GM19467 (cell line): ENCODE data around the gene MAEA.
"Not testable (repeated sequence)": the region's sequence is repeated elsewhere in the genome, so short reads cannot be mapped to it uniquely, and the experiment has no call there.

Experiments
- ATAC-seq: cut with Tn5 transposase; IDR thresholded peaks from one replicate; pipeline ENCODE4 v1.9.1; 2021; ENCODE audit warnings: mild to moderate bottlenecking, moderate library complexity; ENCODE audit not compliant: unreplicated experiment

MAEA gene

DNA sequence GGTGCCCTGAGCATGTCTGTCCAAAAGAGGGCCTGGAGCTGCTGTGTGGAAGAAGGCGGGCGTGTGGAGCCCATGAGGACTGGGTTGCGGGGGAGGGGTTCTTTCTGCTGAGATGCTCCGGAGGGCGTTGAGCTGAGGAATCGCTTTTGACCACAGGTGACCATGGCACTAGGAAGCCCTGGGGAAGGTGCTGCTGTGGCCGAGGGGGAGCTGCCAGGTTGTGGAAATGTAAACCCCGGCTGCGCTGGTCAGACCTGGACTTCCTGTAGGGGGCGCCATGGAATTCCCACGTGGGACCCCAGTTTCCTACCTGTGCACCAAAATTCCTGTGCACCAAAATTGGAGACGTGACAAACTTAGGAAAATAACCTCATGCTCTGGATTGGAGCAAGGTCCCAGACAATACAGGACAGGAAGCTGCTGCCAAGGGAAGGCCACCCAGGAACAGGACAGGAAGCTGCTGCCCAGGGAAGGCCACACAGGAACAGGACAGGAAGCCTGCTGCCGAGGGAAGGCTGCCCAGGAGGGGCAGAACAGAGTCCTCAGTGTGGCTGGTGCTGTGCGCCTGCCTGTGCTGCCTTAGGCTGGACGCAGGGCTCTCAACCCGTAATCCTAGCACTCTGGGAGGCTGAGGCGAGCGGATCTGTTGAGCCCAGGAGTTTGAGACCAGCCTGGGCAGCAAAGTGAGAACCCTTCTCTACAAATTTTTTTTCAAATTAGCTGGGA is 29.0 kb downstream of the MAEA start:
- ATAC-seq, result no peak

DNA sequence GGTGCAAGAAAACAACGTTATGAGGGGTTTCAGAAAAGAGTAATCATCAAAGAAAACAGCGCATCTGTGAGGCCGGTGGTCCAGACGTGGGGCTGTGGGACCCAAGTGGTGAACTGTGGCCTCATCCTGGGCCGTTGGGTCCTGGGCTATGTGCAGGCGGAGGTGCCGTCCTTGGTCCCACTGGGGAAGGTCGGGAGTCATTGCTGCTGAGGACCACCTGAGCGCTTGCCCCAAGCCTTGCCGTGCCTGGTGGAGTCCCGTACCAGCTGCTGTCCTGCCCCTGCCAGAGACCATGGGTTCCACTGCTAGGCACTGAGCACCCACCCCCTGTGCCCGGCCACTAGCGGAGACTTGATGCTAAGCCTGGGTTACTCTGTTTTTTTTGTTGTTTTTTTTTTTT is 31.8 kb downstream of the MAEA start:
- no peak for ATAC-seq

DNA sequence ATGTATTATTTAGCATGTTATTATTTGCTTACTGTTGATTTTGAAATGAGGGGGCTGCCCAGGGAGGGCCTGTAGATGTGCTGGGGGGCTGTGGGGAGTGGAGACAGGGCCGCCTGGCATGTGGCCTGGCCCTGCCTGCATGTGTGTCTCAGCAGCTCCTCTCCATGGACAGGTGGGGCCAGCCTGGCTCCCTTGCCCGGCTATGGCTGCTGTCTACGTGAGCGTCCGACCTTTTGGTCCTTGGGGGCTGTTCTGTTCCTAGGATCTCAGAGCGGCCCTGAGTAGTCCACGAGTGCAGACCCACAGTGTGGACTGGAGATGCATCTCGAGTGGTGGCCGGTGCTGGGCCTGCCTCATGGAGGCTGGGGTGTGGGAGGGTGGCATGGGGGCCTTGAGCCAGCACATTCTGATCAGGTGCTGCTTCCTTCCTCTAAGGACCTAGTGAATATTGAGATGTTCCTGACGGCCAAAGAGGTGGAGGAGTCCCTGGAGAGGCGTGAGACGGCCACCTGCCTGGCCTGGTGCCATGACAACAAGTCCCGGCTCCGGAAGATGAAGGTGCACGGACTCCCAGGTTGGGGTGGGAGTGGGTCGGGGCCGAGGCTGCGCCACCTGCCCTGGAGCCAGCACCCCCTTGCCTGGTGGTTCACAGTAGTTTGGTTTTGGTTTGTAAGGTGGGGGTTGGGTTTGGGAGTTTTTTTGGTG is 32.4 kb downstream of the MAEA start:
- ATAC-seq, result no peak

DNA sequence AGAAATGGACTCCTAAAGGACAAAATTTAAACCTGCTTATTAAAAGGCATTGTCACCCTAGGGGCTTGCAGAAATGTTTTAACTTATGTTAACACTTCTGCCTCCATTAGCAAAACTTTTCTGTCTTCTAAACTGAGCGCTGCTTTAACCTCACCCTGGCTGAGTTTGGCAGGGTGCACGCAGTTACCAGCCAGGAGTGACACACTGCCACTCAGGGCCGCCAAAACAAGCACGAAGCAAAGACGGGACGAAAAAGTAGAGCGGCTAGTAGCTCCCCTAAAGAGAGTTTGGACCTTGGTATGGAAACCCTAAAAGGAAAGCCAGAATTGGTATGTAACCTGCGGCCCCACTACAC is 33.6 kb downstream of the MAEA start:
- ATAC-seq, result no peak

GRCh38 chr4:1323635-1324442 is 34.1 kb downstream of the MAEA start:
- no peak for ATAC-seq

GRCh38 chr4:1324443-1325175 is 34.9 kb downstream of the MAEA start:
- ATAC-seq, result not testable (repeated sequence)

DNA sequence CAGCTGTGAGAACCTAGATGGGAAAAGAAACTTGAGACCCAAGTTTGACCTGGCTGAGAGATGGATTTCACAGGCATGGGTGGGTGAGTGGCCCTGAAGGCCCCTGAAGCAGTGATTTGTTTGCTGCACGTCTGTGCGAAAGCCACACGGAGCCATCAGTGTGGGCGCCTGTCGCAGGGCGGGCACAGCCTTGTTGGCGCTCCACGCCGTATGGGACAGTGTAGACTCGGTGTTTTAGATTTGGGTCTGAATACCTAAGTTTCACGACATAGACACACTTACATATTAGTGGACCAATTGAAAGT is 35.4 kb downstream of the MAEA start:
- ATAC-seq, result no peak

- no peak for ATAC-seq
Observed at GRCh38 chr4:1325681-1326635, 36.3 kb downstream of the MAEA start.

DNA sequence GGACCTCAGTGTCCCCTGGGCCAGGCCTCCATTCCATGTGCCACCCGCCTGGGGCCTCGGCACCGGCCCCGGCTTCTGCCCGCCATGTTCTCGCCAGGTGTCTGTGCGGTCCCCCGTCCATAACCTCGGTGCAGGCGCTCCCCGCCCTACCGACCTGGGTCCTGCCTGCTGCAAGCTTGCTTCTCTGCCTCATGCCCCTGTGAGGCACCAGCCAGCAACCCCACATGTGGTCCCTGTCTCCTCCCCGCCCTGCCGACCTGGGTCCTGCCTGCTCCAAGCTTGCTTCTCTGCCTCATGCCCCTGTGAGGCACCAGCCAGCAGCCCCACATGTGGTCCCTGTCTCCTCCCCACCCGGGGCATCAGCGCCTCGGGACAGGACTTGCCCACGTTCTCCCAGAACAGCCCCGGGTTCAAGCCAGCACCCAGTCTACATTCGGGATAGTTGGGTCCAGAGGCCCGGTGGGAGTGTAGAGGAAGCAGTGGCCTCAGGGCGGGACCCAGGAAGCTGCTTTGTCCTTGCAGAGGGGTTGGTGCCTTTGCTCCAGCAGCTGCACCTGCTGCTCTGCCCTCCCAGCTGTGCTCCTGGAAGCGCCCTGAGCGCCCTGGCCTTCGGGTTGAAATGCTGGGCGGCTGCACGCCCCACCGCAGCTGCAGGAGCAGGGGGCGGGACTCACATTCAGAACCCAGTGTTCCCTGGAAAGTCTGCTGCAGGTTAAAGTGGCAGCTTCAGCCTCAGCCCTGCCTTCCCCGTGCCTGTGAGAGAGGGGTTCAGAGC is 37.2 kb downstream of the MAEA start:
- ATAC-seq, result no peak

DNA sequence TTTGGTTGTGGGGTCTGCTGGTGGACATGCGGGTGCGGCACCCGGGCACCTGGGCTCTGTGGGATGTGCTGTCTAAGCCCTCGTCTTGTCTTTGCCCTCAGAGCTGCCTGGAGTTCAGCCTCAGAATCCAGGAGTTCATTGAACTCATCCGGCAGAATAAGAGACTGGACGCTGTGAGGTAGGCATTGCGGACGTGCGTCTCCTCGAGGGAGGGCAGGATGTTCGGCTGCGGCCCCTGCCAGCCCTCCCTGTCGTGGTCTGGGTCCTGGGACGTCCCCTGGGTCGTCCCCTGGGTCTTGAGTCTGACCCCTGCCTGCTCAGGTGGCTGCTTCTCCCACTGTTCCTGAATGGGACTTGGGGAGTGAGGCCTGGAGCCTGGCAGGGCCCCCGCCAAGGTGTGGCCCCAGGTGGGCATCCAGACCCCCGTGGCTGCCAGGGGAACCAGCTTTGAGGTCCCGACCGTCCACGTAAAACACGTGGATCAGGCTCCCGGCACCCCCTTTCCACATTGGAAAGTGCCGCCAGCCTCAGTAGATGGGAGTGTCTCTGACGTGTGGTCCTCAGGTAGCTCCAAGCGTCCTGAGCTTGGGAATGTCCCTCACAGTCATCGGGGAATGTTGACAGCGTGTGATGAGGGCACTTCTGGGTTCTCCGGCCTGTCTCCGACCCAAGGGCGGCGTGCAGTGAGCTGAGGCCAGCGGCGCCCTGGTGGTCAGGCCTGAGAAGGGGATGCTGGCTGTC is 38.0 kb downstream of the MAEA start:
- no peak for ATAC-seq

- no peak for ATAC-seq
Observed at GRCh38 chr4:1328267-1329155, 38.8 kb downstream of the MAEA start.

DNA sequence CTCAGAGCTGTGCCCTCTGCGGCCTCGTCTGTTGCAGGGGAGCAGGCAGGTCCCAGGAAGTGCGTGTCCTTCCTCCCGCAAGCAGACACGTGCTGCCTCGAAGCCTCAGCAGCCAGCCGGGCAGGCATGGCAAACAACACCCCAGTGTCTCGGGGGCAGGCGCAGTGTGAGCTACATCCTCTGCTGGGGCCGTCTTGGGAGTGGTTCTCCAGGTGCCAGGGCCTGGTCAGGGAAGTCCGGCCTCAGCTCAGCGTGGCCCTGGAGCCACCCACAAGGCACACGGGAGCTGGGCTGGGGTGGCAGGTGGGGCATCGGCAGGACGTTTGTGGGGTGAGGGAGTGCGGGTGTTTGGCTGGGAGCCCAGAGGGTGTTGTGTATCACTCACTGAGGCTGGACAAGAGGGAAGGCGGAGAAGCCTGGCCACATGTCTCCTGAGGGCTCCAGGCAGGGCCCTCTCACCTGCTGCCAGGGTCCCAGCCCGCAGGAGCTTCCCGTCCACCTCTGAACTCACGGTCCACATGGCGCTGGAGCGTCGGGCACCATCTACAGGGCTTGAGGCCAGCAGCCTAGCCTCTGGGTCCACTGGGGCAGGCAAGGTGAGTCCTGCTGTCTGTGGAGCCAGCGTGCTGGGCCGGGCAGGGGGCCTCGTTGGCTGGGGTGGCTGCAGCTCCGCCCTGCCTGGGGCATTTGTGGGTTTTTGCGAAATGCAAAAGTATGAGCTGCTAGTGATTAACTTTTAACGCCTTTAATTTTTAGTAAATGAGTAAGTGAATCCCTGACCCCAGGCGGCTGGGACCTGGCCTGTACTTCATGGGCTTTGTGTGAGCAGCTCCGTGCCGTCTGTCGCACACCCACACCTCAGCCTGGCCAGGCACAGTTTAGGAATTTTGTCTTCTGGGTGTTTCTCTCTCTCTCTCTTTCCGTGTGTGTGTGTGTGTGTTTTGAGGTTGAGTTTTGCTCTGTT is 40.0 kb downstream of the MAEA start:
- ATAC-seq, result no peak

DNA sequence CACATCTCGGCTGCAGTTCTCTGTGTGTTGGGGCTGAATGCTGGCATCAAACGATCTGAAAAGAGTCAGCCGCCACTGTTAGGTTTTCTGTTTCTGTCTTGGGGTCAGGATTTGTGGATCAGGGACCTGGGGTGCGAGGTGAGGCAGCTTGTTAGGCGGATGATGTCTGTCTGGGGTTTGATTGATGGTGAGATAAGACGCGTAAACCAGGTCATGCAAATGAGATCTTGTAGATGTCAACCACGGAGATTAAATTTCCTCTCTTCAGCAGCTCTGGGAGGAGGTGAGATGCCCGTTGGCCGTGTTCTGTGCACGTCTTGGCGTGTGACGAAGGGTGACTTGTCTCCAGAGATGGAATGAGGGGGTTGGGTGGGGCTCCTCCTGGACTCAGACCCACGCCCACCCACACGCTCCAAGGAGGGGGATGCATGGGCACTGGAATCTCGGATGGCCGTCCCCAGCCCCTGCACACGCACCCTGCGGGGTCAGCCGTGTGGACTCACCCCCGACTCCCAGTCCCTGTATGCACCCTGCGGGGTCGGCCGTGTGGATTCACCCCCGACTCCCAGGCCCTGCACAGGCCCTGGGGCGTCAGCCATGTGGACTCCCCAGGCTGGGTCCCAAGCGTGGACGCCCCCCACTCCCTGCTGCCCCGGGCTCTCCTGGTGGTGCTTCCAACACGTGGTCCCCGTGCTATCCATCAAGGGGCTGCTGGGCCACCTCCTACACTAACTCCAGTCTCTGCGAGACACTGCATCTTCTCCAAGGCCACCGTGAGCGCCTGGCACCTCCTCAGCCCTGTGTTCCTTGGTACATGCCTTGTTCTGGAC is 41.3 kb downstream of the MAEA start:
- no peak for ATAC-seq

- ATAC-seq, result no peak
Observed at GRCh38 chr4:1331591-1332353, 42.1 kb downstream of the MAEA start.

DNA sequence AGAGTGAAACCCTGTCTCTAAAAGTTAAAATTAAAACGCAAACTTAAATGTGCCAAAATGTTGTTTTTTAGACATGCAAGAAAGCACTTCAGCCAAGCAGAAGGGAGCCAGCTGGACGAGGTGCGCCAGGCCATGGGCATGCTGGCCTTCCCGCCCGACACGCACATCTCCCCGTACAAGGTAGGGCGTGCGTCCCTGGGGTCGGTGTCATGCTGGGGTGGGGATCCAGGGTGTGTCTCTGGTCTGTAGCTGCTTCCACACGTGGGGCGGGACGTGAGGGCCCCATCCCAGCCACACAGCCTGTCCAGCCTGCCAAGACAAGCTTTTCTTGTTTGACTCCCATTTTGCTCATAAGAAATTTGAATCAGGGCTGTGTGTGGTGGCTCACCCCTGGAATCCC is 43.0 kb downstream of the MAEA start:
- ATAC-seq, result no peak
